ENCODE data around the gene SLC17A3. TPM values are rescaled to one million over a fixed set of nuclear protein-coding genes. Genes with fewer than 3 reads are reported as not detected.

SLC17A3 gene
- total RNA-seq, result not detected in 2 replicates

GRCh38 chr6:25874118-25874517 is at the start of gene SLC17A3:
Gene SLC17A3, minus strand, starts transcription at chr6:25874243. Its CDS starts 5,856 bp downstream, at chr6:25868387.

DNA sequence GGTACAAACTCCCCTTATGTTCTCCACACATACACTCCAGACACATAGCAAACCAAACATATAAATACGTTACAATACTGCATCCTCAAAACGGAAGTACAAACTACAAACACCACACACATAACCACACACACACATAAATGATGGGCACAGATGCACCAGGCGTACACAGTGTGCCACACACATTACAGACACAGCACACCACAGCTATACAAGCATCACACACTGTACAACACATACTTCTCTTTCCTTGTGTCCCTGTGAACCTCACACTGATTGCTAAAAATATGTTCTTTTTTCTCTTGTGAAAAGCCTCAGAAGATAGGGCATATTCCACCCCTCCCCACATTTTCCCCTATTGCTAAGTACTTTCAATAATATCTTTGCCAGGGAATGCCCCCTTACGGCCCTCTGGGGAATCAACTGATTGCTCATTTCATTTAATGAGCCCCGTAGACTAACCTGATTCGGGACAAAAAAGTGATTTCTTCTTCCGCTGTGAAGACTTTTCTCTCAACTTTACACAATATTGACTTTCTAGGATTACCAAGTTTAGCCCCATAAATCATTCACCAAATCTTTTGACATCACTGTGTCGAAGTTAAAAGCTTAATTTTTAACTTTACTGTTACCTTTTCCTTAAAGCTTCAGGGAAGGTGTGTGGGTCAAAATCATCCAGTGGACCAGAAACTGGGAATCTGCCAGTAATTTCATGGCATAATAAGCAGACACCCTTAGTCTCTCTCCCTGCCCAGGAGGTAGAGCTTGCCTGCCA is 42.3 kb downstream of the SLC17A3 start, which contains the start of gene SLC17A1:
Gene SLC17A1, minus strand, starts transcription at position 521 of the 775 bp plus-strand sequence. CDS start 1,495 bp downstream, outside the sequence.

Other genes with a start within 250 kb of the SLC17A3 start
- gene SCGN, start 222.0 kb downstream of the SLC17A3 start, total RNA-seq, result not detected in 2 replicates
- not detected in 2 replicates for gene SLC17A4, start 119.5 kb downstream of the SLC17A3 start, total RNA-seq
- gene SLC17A1, start 42.2 kb downstream of the SLC17A3 start, total RNA-seq, result not detected in 2 replicates
- not detected in 2 replicates for gene SLC17A2, start 56.4 kb upstream of the SLC17A3 start, total RNA-seq
- gene TRIM38, start 88.6 kb upstream of the SLC17A3 start, total RNA-seq, result 5.1 and 5.4 TPM in 2 replicates
- 3.1 and 5.4 TPM in 2 replicates for gene HFE, start 213.2 kb upstream of the SLC17A3 start, total RNA-seq

All from mammary microvascular endothelial cell (primary cell).